Colonic mucosa (tissue), 4 donors: Measurements from ENCODE around the gene NKX2-1. TPM values are rescaled to one million over a fixed set of nuclear protein-coding genes. Genes with fewer than 3 reads are reported as not detected.
"Not testable (repeated sequence)": the region's sequence is repeated elsewhere in the genome, so short reads cannot be mapped to it uniquely, and the experiment has no call there.

Source experiments
- DNase-seq: peaks from one replicate; pipeline ENCODE4 v3.0.0-alpha.2; 2020
- H3K27ac ChIP-seq: fragments of 200-600 bp; one replicate; pipeline ENCODE4 v1.8.0; 2021
- H3K27me3 ChIP-seq: fragments of 200-600 bp; one replicate; pipeline ENCODE4 v1.8.0; 2021
- H3K36me3 ChIP-seq: fragments of 200-600 bp; one replicate; pipeline ENCODE4 v1.8.0; 2021
- H3K4me1 ChIP-seq: fragments of 200-600 bp; one replicate; pipeline ENCODE4 v1.8.0; 2021; ENCODE audit warnings: mild to moderate bottlenecking
- H3K4me3 ChIP-seq: fragments of 200-600 bp; one replicate; pipeline ENCODE4 v1.8.0; 2021
- H3K9ac ChIP-seq, 2 donors: one replicate each; pipeline ENCODE4 v1.7.0; 2013; ENCODE audit warnings: control low read depth in 2 of 2, low read depth in 2 of 2, low read length in 2 of 2
- H3K9me3 ChIP-seq: fragments of 200-600 bp; one replicate; pipeline ENCODE4 v1.8.0; 2021
- intact Hi-C: fragments of 100-400 bp; cut with DNase I; formaldehyde crosslinking; loops from one replicate; pipeline ENCODE4 v1.14.1; 2022
- total RNA-seq, 2 donors: library from RNA; stranded (reverse); fragmentation: NEBNext Ultra II Directional in 1 of 2; extraction: Animal tissue kit (Norgen Biotek cat#: 25700) in 1 of 2; gene quantifications; one replicate each; pipeline ENCODE4 v1.2.1, GENCODE V29; 2021
- TF ChIP-seq, protein P1 (sequence below): fragments of 200-600 bp; IDR thresholded peaks from one replicate; pipeline ENCODE4 v1.8.0; 2022; ENCODE audit warnings: antibody characterized with exemption, mild to moderate bottlenecking
- donor health status: healthy.
- donor health status: DM: no; HTN: no; CAD: no.
- donor health status: DM: no; HTN: no; CAD: no.

Gene NKX2-1
- total RNA-seq, 2 donors from 2014 or later = 0.32 TPM; not detected in 1

DNA sequence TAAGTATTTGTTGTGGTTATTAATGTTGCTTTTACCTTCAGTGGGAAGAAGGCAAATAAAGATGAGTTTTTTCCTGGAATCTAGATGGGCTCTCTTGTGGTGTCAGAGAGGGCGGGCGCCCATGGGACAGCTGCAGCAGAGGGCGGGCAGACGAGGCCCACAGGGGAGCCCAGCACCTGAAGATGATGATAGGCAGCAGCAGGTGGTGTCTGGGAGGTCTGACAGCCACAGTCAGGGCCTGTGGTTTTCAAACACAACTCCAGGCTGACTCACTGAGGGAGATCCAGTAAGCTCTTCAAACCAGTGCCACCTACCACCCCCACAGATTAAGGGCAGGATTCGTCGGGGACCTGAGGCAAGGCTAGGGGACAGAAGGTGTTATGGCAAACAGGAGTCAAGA lies 42.8 kb downstream of the NKX2-1 start:
- TF ChIP-seq, protein P1, sequence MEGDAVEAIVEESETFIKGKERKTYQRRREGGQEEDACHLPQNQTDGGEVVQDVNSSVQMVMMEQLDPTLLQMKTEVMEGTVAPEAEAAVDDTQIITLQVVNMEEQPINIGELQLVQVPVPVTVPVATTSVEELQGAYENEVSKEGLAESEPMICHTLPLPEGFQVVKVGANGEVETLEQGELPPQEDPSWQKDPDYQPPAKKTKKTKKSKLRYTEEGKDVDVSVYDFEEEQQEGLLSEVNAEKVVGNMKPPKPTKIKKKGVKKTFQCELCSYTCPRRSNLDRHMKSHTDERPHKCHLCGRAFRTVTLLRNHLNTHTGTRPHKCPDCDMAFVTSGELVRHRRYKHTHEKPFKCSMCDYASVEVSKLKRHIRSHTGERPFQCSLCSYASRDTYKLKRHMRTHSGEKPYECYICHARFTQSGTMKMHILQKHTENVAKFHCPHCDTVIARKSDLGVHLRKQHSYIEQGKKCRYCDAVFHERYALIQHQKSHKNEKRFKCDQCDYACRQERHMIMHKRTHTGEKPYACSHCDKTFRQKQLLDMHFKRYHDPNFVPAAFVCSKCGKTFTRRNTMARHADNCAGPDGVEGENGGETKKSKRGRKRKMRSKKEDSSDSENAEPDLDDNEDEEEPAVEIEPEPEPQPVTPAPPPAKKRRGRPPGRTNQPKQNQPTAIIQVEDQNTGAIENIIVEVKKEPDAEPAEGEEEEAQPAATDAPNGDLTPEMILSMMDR = no peak

DNA sequence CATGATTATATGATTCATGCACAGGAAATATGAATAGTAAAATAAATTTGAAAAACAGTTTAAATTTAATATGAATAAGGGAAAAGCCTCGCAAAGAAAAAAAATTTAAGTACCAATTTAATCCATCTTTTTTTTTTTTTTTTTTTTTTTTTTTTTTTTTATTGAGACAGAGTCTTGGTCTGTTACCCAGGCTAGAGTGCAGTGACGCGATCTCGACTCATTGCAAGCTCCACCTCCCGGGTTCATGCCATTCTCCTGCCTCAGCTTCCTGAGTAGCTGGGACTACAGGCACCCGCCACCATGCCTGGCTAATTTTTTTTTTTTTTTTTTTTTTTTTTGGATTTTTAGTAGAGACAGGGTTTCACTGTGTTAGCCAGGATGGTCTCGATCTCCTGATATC lies 44.0 kb downstream of the NKX2-1 start:
- DNase-seq, H3K27ac ChIP-seq, H3K27me3 ChIP-seq, H3K9me3 ChIP-seq, H3K9ac ChIP-seq, H3K4me3 ChIP-seq, H3K4me1 ChIP-seq, intact Hi-C loops, H3K36me3 ChIP-seq: not testable (repeated sequence)

More for the DNA sequence above, 42.8 kb downstream of the NKX2-1 start:
- Histone ChIP-seq H3K9ac (no peak overlapping the region), H3K9me3 (no peaks in the 10 kb centered on the region), H3K4me1 (no peaks in the 10 kb centered on the region), H3K27me3 (no peaks in the 10 kb centered on the region), H3K27ac (no peak overlapping the region), H3K36me3 (no peaks in the 10 kb centered on the region), H3K4me3 (no peak overlapping the region)
- DNase-seq = no peak
- intact Hi-C loops = no loop called here

DNA sequence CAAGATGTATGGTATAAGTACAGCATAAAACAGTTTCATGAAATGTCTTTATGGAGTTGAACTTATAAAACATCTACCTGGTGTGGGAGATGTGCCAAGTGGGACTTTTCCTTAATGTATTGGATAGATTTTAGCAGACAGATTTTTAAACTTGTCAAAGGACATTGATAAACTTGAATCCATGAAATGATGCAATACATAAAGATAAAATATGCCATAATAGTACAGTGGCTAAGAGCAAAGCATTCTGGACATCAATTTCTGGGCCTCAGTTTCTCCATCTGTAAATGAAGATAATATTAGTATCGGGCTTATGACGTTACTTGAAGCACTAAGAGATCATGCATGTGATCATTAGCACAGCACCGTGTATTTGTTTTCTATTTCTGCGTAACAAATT lies 45.4 kb downstream of the NKX2-1 start:
- no peak overlapping the region for H3K9ac ChIP-seq
- H3K9me3 ChIP-seq = no peaks in the 10 kb centered on the region
- intact Hi-C loops = no loop called here
- H3K4me3 ChIP-seq = no peak overlapping the region
- no peak overlapping the region for H3K27ac ChIP-seq
- no peak for DNase-seq
- TF ChIP-seq, protein P1 = no peak
- no peaks in the 10 kb centered on the region for H3K4me1 ChIP-seq
- no peaks in the 10 kb centered on the region for H3K27me3 ChIP-seq
- H3K36me3 ChIP-seq = no peaks in the 10 kb centered on the region

DNA sequence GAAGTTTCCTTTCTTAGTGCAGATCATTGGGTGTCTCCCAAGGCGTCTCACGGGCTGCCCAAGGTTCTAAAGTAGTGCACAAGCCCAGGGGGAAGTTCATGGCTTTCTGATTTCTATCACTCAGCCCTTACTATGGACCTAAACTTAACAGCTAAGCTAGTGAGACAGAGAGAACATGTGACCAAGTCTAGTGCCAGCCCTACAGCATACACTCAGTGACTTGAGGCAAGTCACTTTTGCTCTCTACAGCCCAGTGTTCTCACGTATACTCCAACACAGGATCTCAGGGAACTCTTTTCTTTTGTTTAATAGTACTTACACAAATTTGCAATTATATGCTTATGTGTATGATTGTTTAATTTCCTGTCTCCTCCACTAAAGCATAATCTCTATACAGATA lies 48.6 kb downstream of the NKX2-1 start:
- no peak for DNase-seq
- Histone ChIP-seq H3K4me1 (no peaks in the 10 kb centered on the region), H3K27ac (no peak overlapping the region), H3K27me3 (no peaks in the 10 kb centered on the region), H3K9me3 (no peaks in the 10 kb centered on the region), H3K9ac (no peak overlapping the region), H3K4me3 (no peak overlapping the region), H3K36me3 (no peaks in the 10 kb centered on the region)
- intact Hi-C loops = no loop called here
- TF ChIP-seq, protein P1 = no peak

DNA sequence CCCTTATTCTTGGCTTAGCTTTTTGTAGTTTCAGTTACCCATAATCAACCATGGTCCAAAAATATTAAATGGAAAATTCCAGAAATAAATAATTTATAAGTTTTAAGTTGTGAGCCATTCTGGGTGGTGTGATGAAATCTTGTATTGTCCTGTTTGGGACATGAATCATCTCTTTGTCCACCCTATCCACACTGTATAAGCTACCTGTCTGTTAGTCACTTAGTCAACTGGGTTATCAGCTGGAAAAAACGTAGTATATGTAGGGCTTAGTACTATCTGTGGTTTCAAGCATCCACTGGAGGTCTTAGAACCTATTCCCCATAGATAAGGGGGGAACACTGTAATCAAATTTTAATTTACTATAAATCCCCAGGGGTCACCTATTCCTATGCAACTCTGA lies 52.7 kb downstream of the NKX2-1 start:
- Histone ChIP-seq H3K9ac (no peak overlapping the region), H3K4me3 (no peak overlapping the region), H3K27ac (no peak overlapping the region), H3K36me3 (no peaks in the 10 kb centered on the region), H3K4me1 (no peaks in the 10 kb centered on the region), H3K9me3 (no peaks in the 10 kb centered on the region), H3K27me3 (no peaks in the 10 kb centered on the region)
- TF ChIP-seq, protein P1 = no peak
- no peak for DNase-seq
- intact Hi-C loops = no loop called here

Other genes starting within 250 kb of the NKX2-1 start
- 10 to 100 TPM; 18.7 to 35.4 TPM for gene MBIP, start 199.6 kb downstream of the NKX2-1 start, total RNA-seq
- gene NKX2-8, start 62.4 kb upstream of the NKX2-1 start, total RNA-seq = not detected
- gene PAX9, start 141.6 kb upstream of the NKX2-1 start, total RNA-seq = under 1 TPM; 0.25 to 0.77 TPM